Left renal cortex interstitium (tissue), 4 donors: Measurements from ENCODE around the gene TSFM. TPM values are rescaled to one million over a fixed set of nuclear protein-coding genes. Genes with fewer than 3 reads are reported as not detected.

Experiments
- DNase-seq, 4 donors: peaks; one replicate each; pipeline ENCODE4 v3.0.0-alpha.2; 2013; ENCODE audit warnings: low read depth in 4 of 4, low spot score in 2 of 4, missing footprints in 1 of 4
- polyA plus RNA-seq, 4 donors: library from polyadenylated mRNA; unstranded; fragments of 120-200 nt; gene quantifications; one replicate each; pipeline ENCODE4 v1.2.1, GENCODE V29; 2013; ENCODE audit not compliant: insufficient read length in 4 of 4

The TSFM gene
- polyA plus RNA-seq, 4 donors = 34.6 to 52.1 (median 42.8) TPM

GRCh38 chr12:57826966-57827365 lies 44.4 kb downstream of the TSFM start:
- no peak for DNase-seq

GRCh38 chr12:57829025-57829777 lies 46.6 kb downstream of the TSFM start:
- no peak for DNase-seq

- no peak for DNase-seq
These were observed 47.8 kb downstream of the TSFM start for GRCh38 chr12:57830393-57830792.

GRCh38 chr12:57832966-57833365 lies 50.4 kb downstream of the TSFM start:
- no peak for DNase-seq

GRCh38 chr12:57833672-57834071 lies 51.1 kb downstream of the TSFM start:
- no peak for DNase-seq

GRCh38 chr12:57834086-57834876 lies 51.7 kb downstream of the TSFM start:
- DNase-seq = no peak

GRCh38 chr12:57835366-57836288 lies 53.0 kb downstream of the TSFM start:
- DNase-seq = no peak

- peak in 3 of 4 donors; percentile 72 to 92 (median 84) for DNase-seq
These were observed 54.1 kb downstream of the TSFM start for GRCh38 chr12:57836442-57837375.

- no peak for DNase-seq
These were observed 55.4 kb downstream of the TSFM start for GRCh38 chr12:57837864-57838562.

- no peak for DNase-seq
These were observed 56.2 kb downstream of the TSFM start for GRCh38 chr12:57838594-57839302.

- no peak for DNase-seq
These were observed 57.4 kb downstream of the TSFM start for GRCh38 chr12:57839996-57840395.

GRCh38 chr12:57840726-57841125 lies 58.1 kb downstream of the TSFM start:
- no peak for DNase-seq

GRCh38 chr12:57841445-57841844 lies 58.9 kb downstream of the TSFM start:
- DNase-seq = no peak

- no peak for DNase-seq
These were observed 60.0 kb downstream of the TSFM start for GRCh38 chr12:57842342-57843294.

GRCh38 chr12:57844709-57845477 lies 62.3 kb downstream of the TSFM start:
- no peak for DNase-seq

- DNase-seq = no peak
These were observed 63.1 kb downstream of the TSFM start for GRCh38 chr12:57845478-57846284.
